Mucosa of descending colon (tissue), 3 donors: ENCODE results near the gene ZDHHC13. TPM values are rescaled to one million over a fixed set of nuclear protein-coding genes. Genes with fewer than 3 reads are reported as not detected.

ENCODE experiments used
- ATAC-seq: fragments of 200-7000 bp; cut with Tn5 transposase; one replicate; pipeline ENCODE4 v1.9.1; 2020; ENCODE audit warnings: mild to moderate bottlenecking, moderate library complexity
- DNase-seq, 3 donors: peaks; one replicate each; pipeline ENCODE4 v3.0.0-alpha.2; 2020
- H3K36me3 ChIP-seq: fragments of 200-600 bp; one replicate; pipeline ENCODE4 v1.8.0; 2021; ENCODE audit warnings: low read depth, mild to moderate bottlenecking
- H3K4me1 ChIP-seq: fragments of 200-600 bp; one replicate; pipeline ENCODE4 v1.8.0; 2021; ENCODE audit warnings: low read depth, mild to moderate bottlenecking
- H3K4me3 ChIP-seq: fragments of 200-600 bp; one replicate; pipeline ENCODE4 v1.8.0; 2021; ENCODE audit warnings: mild to moderate bottlenecking
- H3K9me3 ChIP-seq: fragments of 200-600 bp; one replicate; pipeline ENCODE4 v1.8.0; 2021; ENCODE audit warnings: mild to moderate bottlenecking
- CTCF ChIP-seq: fragments of 200-600 bp; IDR thresholded peaks from one replicate; pipeline ENCODE4 v1.8.0; 2022; ENCODE audit warnings: antibody characterized with exemption, mild to moderate bottlenecking
- intact Hi-C, 2 donors: fragments of 100-400 bp; cut with DNase I in 1 of 2; cut with micrococcal nuclease in 1 of 2; formaldehyde crosslinking; loops; one replicate each; pipeline versions ENCODE4 v1.11.0 to v1.11.1; 2022; cut with DNase I, micrococcal nuclease
- total RNA-seq, 3 donors: library from RNA; stranded (reverse); fragmentation: NEBNext Ultra II Directional in 2 of 3; extraction: Animal tissue kit (Norgen Biotek cat#: 25700) in 2 of 3; gene quantifications; one replicate each; pipeline versions ENCODE4 v1.2.1 to v1.2.4, GENCODE V29; 2021 to 2023
- donor health status: DM: no; HTN: no; CAD: no; lungs with moderate emphysema.
- donor health status: DM: no; HTN: no; CAD: no.
- donor health status: DM: no; HTN: yes; CAD: no.

ZDHHC13 gene
- total RNA-seq, 3 donors from 2014 or later = 19.7 to 33.4 (median 27.2) TPM

GRCh38 chr11:19204836-19205235, 87.9 kb downstream of the ZDHHC13 start:
- Histone ChIP-seq H3K36me3 (no peaks in the 10 kb centered on the region), H3K4me1 (no peaks in the 10 kb centered on the region), H3K4me3 (no peak overlapping the region), H3K9me3 (no peaks in the 10 kb centered on the region)
- intact Hi-C loops = no loop called here
- TF ChIP-seq CTCF = no peak
- ATAC-seq (no peak), DNase-seq (no peak)

- Histone ChIP-seq H3K4me1 (no peaks in the 10 kb centered on the region), H3K4me3 (no peak overlapping the region), H3K9me3 (no peaks in the 10 kb centered on the region), H3K36me3 (no peaks in the 10 kb centered on the region)
- ATAC-seq (no peak), DNase-seq (no peak)
- TF ChIP-seq CTCF = no peak
- intact Hi-C loops = no loop called here
Observed at GRCh38 chr11:19208181-19208580, 91.2 kb downstream of the ZDHHC13 start.

GRCh38 chr11:19208959-19209546, 92.1 kb downstream of the ZDHHC13 start:
- intact Hi-C loops = no loop called here
- H3K4me3 ChIP-seq = no peak overlapping the region
- H3K36me3 ChIP-seq = no peaks in the 10 kb centered on the region
- ATAC-seq (peak; percentile 51), DNase-seq (no peak)
- no peaks in the 10 kb centered on the region for H3K4me1 ChIP-seq
- no peaks in the 10 kb centered on the region for H3K9me3 ChIP-seq
- TF ChIP-seq CTCF = no peak

GRCh38 chr11:19209617-19210370, 92.8 kb downstream of the ZDHHC13 start:
- H3K4me3 ChIP-seq = no peak overlapping the region
- no peak for TF ChIP-seq CTCF

GRCh38 chr11:19216021-19216420, 99.1 kb downstream of the ZDHHC13 start:
- no peak overlapping the region for H3K4me3 ChIP-seq
- DNase-seq = no peak
- intact Hi-C loops = no loop called here

More at GRCh38 chr11:19209617-19210370, 92.8 kb downstream of the ZDHHC13 start:
- intact Hi-C loops = no loop called here
- H3K4me1 ChIP-seq = no peaks in the 10 kb centered on the region
- DNase-seq (no peak), ATAC-seq (no peak)
- H3K9me3 ChIP-seq = no peaks in the 10 kb centered on the region
- H3K36me3 ChIP-seq = no peaks in the 10 kb centered on the region

More at GRCh38 chr11:19216021-19216420, 99.1 kb downstream of the ZDHHC13 start:
- TF ChIP-seq CTCF = no peak
- H3K4me1 ChIP-seq = no peaks in the 10 kb centered on the region
- H3K9me3 ChIP-seq = no peaks in the 10 kb centered on the region
- H3K36me3 ChIP-seq = no peaks in the 10 kb centered on the region
- ATAC-seq = no peak
